SK-N-SH treated with all-trans-retinoic acid at 6 μM for 48 hours (cell line): ENCODE data around the gene SGPP2.

Experiments
- ARNTL ChIP-seq: fragments of 450-650 bp; formaldehyde crosslinking; IDR thresholded peaks from 2 replicates; pipeline ENCODE4 v1.5.0; 2020; ENCODE audit warnings: low read depth, mild to moderate bottlenecking, moderate library complexity, borderline replicate concordance
- ZNF565 ChIP-seq: fragments of 450-650 bp; formaldehyde crosslinking; conservative IDR thresholded peaks from 2 replicates; pipeline ENCODE4 v1.5.0; 2020; ENCODE audit warnings: low read depth, mild to moderate bottlenecking, moderate library complexity

DNA sequence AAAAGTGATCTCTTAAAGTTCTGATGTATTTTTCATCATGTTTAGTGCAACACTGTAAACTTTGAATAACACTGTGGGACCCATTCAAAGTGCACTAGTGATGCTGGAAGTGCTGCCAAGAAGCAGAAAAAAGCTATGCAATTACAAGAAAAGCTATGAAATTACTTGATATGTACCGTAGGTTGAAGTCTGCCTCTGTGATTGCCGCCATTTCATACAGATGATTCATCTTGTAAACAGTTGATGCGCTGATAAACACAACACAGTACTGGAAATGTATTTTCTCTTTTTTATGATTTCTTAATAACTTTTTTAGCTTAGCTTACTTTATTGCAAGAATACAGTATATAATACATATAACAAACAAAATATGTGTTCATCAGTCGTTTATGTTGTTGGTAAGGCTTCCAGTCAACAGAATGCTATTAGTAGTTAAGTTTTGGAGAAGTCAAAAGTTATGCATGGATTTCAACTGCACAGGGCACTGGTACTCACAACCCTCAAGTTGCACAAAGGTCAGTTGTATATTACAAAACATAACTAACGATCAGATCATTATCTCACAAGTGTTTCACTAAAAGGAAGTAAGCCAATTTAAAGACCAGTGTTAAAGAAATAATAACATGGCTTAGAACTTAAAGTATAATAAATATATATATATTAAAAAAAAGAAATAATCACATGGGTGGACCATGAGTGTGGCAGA is 82.0 kb downstream of the SGPP2 start:
- no peak for TF ChIP-seq ARNTL (CRISPR knock-in tag)
- no peak for TF ChIP-seq ZNF565 (CRISPR knock-in tag)
